G401 (cell line): ENCODE measurements around the gene KCNB1. TPM values are rescaled to one million over a fixed set of nuclear protein-coding genes. Genes with fewer than 3 reads are reported as not detected.

Experiments
- DNase-seq: peaks from one replicate; pipeline ENCODE4 v3.0.0-alpha.2; 2015; ENCODE audit warnings: low spot score
- in situ Hi-C: cut with HindIII; loops from 2 replicates; pipeline ENCODE4 v1.10.0; 2016; ENCODE audit warnings: low sequenced_read_pairs, mixed read lengths
- total RNA-seq: library from RNA; depleted of rRNA; stranded (reverse); fragments of >200 nt; shearing (Covaris generic); gene quantifications from 2 replicates; pipeline ENCODE4 v1.2.3, GENCODE V29; 2014

The KCNB1 gene
- total RNA-seq, 1 experiment from 2014 or later = 0.14 TPM

DNA sequence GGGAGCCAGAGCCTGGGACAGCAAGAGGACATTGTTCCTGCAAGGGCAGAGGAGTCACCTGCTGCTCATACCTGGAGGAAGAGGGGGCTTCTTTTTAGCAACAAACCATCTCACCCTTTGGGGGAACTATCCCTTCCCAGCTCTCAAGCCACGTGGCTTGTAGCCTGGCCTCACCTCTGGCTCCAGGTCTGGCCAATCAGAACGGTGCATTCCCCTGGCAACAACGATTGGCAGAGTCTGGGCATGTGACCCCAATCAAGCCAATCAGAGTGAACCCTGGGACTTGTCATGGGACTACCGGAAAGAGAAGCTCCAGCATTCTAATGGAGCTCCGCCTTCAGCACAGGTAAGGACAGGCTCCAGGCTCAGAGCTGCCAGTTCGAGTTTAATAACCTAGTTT lies 33.6 kb downstream of the KCNB1 start:
- DNase-seq = no peak
- in situ Hi-C loops = no loop called here

DNA sequence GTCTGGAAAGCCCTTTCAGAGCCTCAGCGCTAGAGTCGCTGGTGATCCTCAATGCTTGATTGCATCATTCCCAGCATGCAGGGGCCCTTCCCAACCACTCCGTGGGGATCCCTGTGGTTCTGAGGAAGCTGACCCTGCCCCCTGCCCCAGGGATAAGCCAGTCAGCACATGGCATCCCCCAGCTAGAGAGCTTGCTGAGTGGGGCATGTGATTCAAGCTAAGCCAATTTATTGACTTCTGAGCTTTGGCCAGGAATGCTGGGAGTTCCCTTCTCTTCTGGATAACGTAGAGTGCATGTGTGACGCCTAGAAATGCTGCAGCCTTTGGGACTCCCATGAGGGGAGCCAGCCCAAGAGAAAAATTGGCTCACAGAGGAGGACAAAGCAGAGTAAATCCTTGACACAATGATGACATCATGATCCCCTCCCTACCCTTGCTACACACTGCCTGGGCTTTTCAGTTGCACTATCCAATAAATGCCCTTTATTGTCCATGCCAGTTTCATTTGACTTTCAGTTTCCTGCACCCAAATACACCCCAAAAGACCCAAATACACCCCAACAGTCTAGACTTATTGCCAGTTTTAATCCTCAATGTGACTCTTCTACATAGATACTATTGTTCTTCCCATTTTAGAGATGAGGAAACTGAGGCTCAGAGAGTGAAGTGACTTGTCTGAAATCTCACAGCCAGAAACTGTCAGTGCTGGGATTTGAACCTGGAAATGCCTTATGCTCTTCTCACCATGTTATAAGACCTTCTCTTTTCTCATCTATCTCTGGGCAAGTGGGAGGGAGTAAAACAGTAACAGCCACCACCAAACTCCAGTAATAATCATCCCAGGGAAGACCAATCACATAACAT lies 34.3 kb downstream of the KCNB1 start:
- DNase-seq = no peak
- in situ Hi-C loops = no loop called here

- in situ Hi-C loops = no loop called here
- no peak for DNase-seq
Observed at GRCh38 chr20:49447364-49447763, 35.1 kb downstream of the KCNB1 start.

DNA sequence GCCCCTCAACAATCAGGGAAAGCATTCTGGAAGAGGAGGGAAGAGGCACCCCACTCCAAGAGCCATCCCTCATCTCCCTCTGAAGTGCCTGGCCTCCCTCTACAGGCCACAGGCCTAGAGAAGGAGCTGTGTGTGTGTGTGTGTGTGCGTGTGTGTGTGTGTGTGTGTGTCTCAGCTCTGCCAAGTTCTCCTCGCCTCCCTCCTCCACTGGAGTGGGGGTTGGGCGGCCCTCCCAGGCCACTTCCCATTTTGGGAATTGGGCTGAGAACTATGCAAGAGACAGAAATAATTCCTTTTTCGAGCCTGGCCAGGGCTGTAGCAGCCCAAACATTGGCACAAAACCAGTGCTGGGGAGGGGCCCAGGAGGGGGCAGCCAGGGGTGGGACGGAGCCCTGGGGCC lies 35.7 kb downstream of the KCNB1 start:
- in situ Hi-C loops = no loop called here

GRCh38 chr20:49446080-49446479 lies 36.4 kb downstream of the KCNB1 start:
- no peak for DNase-seq
- in situ Hi-C loops = no loop called here

More for the DNA sequence above, 35.7 kb downstream of the KCNB1 start:
- no peak for DNase-seq

GRCh38 chr20:49445176-49445575 lies 37.3 kb downstream of the KCNB1 start:
- in situ Hi-C loops = no loop called here
- DNase-seq = no peak

GRCh38 chr20:49444553-49444990 lies 37.9 kb downstream of the KCNB1 start:
- DNase-seq = no peak
- in situ Hi-C loops = no loop called here

DNA sequence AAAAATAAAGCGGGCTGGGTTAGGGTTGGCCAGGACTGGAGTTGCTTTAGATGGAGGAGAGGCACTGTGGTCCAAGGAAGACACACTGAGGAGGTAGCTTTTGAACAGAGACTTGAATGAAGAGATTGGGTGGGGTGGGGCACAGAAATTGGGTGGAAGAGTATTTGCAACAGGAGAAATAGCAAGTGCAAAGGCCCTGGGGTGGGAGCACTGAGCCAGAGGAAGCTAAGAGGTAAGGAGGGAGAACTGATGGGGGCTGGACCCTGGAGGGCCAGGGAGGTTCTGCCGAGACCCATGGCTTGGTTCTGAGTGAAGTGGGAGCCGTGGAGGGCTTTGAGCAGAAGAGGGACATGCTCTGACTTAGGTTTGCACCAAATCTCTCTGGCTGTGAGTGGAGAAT lies 45.4 kb downstream of the KCNB1 start:
- in situ Hi-C loops = no loop called here
- no peak for DNase-seq

DNA sequence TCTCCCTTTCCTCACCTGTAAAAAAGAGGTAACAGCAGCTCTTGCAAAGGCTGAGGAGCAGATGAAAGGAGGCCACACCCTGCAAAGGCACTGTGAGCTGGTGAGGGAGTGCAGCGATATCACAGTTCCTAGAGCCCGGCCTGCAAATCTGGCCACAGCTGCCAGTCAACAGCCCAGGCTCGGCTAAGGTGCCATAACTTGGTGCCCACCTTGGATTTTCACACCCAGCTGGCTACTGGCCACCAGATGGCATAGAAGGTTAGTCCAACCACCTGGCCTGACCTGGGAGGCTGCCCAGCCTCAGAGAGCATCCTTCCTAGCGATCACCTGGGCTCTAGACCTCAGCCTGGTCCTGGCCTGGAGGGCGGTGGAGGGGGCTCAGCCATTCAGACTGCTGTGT lies 46.8 kb downstream of the KCNB1 start:
- in situ Hi-C loops = no loop called here
- DNase-seq = peak; percentile 38

DNA sequence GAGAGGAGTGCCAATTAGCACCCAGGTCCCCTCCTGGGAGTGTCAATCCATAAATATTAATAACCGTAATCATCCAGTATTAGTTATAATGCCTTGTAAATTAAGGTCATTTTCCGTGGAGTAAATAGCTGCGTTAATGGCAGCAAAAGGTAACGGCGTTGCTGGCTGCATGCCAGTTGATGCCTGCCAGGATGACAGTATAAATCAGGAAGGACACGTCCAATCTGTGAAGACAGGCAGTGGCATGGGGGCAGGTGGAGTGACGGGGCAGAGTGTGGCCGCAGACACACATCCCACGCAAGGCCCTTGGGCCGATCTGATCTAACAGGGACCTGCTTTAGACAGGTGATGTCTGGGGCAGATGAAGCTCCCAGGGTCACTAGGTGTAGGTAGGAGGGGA lies 49.1 kb downstream of the KCNB1 start:
- in situ Hi-C loops = no loop called here
- peak; percentile 10 for DNase-seq

DNA sequence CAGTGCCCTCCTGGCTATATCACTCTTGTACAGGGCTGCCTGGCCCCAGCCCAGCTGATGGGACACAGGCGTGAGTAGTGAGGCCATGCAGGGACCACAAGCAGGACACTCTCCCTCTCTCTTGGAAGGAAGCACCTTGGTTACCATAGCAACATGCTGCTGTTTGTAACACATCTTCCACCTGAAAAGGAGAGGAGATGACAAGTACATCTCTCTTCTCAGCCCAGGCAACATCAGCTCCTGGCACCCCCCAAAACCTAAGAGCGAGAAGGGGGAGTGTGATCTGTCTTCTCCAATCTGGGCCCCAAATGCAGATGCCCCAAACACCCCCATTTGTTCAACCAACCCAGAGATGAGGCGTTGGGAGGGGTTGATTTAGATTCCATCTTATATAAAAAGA lies 49.9 kb downstream of the KCNB1 start:
- in situ Hi-C loops = no loop called here
- no peak for DNase-seq

GRCh38 chr20:49431329-49431728 lies 51.1 kb downstream of the KCNB1 start:
- DNase-seq = no peak
- in situ Hi-C loops = no loop called here

DNA sequence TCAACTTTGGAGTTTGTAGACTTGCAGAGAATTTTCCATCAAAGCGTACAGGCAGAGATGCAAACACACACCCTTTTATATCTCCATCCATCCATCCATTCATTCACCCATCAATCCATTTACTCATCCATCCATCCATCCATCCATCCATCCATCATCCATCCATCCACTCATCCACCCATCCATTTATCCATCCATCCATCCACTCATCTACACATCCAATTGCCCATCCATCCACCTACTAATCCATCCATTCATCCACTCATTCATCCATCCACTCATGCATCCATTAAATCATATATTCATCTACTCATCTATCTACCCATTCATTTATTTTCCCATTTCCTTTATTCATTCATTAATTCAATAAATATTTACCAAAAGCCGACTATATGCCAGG lies 52.1 kb downstream of the KCNB1 start:
- no peak for DNase-seq
- in situ Hi-C loops = no loop called here

- DNase-seq = peak; percentile 15
- in situ Hi-C loops = no loop called here
Observed at GRCh38 chr20:49427751-49428518, 54.5 kb downstream of the KCNB1 start.

GRCh38 chr20:49426873-49427272 lies 55.6 kb downstream of the KCNB1 start:
- DNase-seq = peak; percentile 14
- in situ Hi-C loops = no loop called here

DNA sequence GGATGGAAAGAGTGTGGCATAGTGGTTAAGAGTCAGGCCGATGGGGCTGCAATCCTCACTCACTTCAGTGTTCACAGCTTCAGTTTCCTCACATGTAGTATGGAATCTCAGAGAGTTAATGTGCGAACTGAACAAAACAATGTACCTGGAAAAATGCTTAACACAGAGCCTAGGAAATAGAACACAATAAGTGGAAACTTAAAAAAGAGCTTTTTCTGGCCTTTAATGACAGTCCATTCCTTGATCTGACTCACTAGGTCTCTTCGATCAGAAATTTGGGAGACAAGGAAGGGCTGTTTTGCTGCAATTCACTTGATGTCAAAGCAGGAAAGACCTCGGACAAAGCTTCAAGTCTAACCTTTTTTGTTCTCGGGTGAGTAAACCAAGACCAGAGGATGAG lies 56.1 kb downstream of the KCNB1 start:
- DNase-seq = no peak
- in situ Hi-C loops = no loop called here

GRCh38 chr20:49424536-49424935 lies 57.9 kb downstream of the KCNB1 start:
- in situ Hi-C loops = loop anchor here (5.0 kb wide), 1 partner anchor 53 kb away; no protein-coding TSS in a partner anchor
- peak; percentile 39 for DNase-seq

DNA sequence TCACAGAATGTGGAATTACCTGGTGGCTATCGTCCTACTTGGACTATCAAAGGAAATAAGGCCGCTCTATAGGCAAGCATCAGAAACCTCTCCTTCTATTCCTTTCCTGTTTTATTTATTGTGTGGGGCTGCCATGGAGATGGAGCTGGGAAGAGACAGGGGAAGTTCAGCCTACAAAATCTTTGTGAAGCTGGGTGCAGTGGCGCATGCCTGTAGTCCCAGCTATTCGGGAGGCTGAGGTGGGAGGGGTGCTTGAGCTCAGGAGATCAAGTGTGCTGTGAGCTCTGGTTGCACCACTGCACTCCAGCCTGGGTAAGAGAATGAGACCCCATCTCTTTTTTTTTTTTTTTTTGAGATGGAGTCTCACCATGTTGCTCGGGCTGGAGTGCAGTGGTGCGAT lies 60.3 kb downstream of the KCNB1 start:
- in situ Hi-C loops = loop anchor here (5.0 kb wide), 1 partner anchor 55 kb away; no protein-coding TSS in a partner anchor
- DNase-seq = no peak

DNA sequence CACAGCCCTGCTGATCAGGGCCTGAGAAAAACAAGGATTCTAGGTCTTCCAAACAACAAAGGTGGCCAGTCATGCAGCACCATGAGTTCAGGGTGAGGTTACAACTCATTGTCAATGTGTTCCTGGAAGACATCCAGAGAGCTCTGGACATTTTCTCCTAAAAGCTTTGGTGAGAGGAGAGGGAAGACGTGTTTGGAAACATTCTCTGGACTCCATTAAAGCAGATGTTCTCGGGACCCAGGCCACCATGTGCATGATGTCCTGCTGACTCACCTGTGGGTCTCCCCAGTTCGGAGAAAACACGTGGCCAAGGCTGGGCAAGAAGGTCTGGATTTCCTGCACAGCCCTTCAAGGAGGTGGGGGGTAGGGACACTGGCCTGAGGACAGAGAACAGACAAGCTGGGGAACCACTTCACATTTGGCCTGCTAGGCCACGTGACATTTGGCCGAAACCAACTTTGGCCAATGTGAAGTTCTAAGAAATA lies 61.6 kb downstream of the KCNB1 start:
- in situ Hi-C loops = loop anchor here (5.0 kb wide), 1 partner anchor 56 kb away; no protein-coding TSS in a partner anchor
- no peak for DNase-seq

DNA sequence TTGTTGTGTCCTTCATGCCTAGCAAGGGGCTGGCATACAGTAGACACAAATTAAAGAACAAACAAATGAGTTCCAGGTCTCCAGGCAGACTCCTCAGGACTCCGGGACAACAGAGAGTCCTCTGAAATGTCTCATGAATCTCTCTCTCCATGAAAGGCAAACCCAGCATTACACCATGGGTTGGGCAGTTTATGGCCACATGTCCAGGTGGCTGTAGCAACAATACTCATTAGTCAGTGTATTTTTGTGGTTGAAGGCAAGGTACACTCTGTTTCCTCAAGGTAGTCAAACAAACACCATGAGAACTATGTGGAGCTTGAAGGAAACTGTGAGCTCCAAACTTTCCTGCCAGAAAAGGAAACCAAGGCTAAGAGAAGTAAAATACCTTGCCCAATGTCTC lies 62.2 kb downstream of the KCNB1 start:
- in situ Hi-C loops = loop anchor here (5.0 kb wide), 1 partner anchor 57 kb away; no protein-coding TSS in a partner anchor

More for the DNA sequence above, 62.2 kb downstream of the KCNB1 start:
- DNase-seq = no peak
